ENCODE data around the gene MMP28. TPM values are rescaled to one million over a fixed set of nuclear protein-coding genes. Genes with fewer than 3 reads are reported as not detected.

MMP28 gene
- total RNA-seq, 1 experiment from 2014 or later = 2.4 TPM

- Histone ChIP-seq H3K9me2 (replicated peaks; ENCODE audit: low read length) (no peaks in the 10 kb centered on the region), H3K27ac (ENCODE audit: low read length) (no peak overlapping the region), H3K36me3 (ENCODE audit: low read depth, low read length) (peaks cover 59% of the 10 kb centered on the region), H3K27me3 (ENCODE audit: low read length) (no peaks in the 10 kb centered on the region), H3K4me1 (ENCODE audit: insufficient read depth, low read length) (no peaks in the 10 kb centered on the region), H3K4me2 (ENCODE audit: low read length) (no peak overlapping the region), H3K9ac (ENCODE audit: low read length) (no peak overlapping the region), H3K79me2 (ENCODE audit: low read length) (peaks cover 77% of the 10 kb centered on the region), H3K9me3 (ENCODE audit: low read length) (no peaks in the 10 kb centered on the region), H3K4me3 (ENCODE audit: low read length) (no peak overlapping the region), H4K20me1 (ENCODE audit: low read length) (peaks cover 23% of the 10 kb centered on the region; the same call in 1 of the 2 replicates), H3F3A (ENCODE audit: low read length, unreplicated experiment) (no peaks in the 10 kb centered on the region), H2AFZ (ENCODE audit: low read length) (no peak overlapping the region)
- no peak for ATAC-seq
- no peak for DNase-seq
- intact Hi-C loops (cut with micrococcal nuclease) = no loop called here
- BruUV-seq (replicated peaks) = no TSS peak
- TF ChIP-seq EZH2 (IDR thresholded peaks at IDR 0.05; ENCODE audit: low read length, unreplicated experiment) = no peak
- TF ChIP-seq EZH2phosphoT487 (IDR thresholded peaks at IDR 0.05; ENCODE audit: borderline replicate concordance, low read length) = no peak
- TF ChIP-seq, protein P1, sequence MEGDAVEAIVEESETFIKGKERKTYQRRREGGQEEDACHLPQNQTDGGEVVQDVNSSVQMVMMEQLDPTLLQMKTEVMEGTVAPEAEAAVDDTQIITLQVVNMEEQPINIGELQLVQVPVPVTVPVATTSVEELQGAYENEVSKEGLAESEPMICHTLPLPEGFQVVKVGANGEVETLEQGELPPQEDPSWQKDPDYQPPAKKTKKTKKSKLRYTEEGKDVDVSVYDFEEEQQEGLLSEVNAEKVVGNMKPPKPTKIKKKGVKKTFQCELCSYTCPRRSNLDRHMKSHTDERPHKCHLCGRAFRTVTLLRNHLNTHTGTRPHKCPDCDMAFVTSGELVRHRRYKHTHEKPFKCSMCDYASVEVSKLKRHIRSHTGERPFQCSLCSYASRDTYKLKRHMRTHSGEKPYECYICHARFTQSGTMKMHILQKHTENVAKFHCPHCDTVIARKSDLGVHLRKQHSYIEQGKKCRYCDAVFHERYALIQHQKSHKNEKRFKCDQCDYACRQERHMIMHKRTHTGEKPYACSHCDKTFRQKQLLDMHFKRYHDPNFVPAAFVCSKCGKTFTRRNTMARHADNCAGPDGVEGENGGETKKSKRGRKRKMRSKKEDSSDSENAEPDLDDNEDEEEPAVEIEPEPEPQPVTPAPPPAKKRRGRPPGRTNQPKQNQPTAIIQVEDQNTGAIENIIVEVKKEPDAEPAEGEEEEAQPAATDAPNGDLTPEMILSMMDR (conservative IDR thresholded peaks at IDR 0.05; ENCODE audit: low read depth, low read length) = no peak
- ChIA-PET POLR2A (ENCODE audit: unreplicated experiment) (no interaction called here), CTCF (no interaction called here)
These were observed 24.0 kb upstream of the MMP28 start for GRCh38 chr17:35819455-35819854.

DNA sequence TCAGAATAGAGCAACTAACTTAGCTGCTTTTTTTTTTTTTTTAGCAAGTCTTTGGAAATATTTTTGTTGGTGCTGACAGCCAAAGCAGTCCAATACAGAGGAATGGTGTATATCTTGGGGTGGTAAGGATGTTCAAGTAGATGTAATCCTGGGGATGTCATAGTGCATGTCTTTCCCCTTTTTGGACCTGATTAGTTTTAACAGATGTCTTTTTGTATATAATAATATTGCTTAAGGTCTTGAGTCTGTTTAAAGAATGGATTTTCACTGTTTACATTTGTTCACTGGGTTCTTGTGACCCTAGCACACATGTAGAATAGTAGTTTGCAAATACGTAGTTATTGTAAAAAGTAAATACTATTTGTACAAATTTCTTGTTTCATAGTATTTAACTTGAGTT is 21.8 kb upstream of the MMP28 start:
- Histone ChIP-seq H3K9ac (ENCODE audit: low read length) (no peak overlapping the region), H3K4me2 (ENCODE audit: low read length) (no peak overlapping the region), H3F3A (ENCODE audit: low read length, unreplicated experiment) (no peaks in the 10 kb centered on the region), H4K20me1 (ENCODE audit: low read length) (0 out of 2 replicates have a peak, but pooled peaks cover 17% of the 10 kb centered on the region), H3K9me3 (ENCODE audit: low read length) (no peaks in the 10 kb centered on the region), H3K9me2 (replicated peaks; ENCODE audit: low read length) (no peaks in the 10 kb centered on the region), H3K4me3 (ENCODE audit: low read length) (no peak overlapping the region), H3K27ac (ENCODE audit: low read length) (no peak overlapping the region), H3K27me3 (ENCODE audit: low read length) (no peaks in the 10 kb centered on the region), H3K36me3 (ENCODE audit: low read depth, low read length) (peaks cover 40% of the 10 kb centered on the region), H3K4me1 (ENCODE audit: insufficient read depth, low read length) (no peaks in the 10 kb centered on the region), H3K79me2 (ENCODE audit: low read length) (peaks cover 92% of the 10 kb centered on the region), H2AFZ (ENCODE audit: low read length) (no peak overlapping the region)
- DNase-seq (no peak), ATAC-seq (no peak)
- ChIA-PET POLR2A (ENCODE audit: unreplicated experiment) (interaction anchor here (0.6 kb wide), 1 partner anchor 10 kb away, joined by 9 read pairs; no protein-coding TSS in a partner anchor), CTCF (no interaction called here)
- intact Hi-C loops (cut with micrococcal nuclease) = no loop called here
- TF ChIP-seq, protein P1 (conservative IDR thresholded peaks at IDR 0.05; ENCODE audit: low read depth, low read length) = no peak
- no peak for TF ChIP-seq EZH2phosphoT487 (IDR thresholded peaks at IDR 0.05; ENCODE audit: borderline replicate concordance, low read length)
- TF ChIP-seq EZH2 (IDR thresholded peaks at IDR 0.05; ENCODE audit: low read length, unreplicated experiment) = no peak
- BruUV-seq (replicated peaks) = no TSS peak

DNA sequence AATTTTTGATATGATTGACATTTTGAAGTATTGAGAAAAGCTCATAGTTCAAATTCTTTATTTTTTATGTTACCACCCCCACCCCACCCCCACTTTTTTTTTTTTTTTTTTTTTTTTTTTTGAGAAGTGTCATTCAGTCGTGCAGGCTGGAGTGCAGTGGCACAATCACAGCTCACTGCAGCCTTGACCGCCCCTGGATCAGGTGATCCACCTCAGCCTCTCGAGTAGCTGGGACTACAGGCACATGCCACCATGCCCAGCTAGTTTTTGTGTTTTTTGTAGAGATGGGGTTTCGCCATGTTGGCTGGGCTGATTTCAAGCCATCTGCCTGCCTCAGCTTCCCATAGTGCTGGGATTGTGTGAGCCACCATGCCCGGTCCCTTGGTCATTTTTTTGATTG is 21.3 kb upstream of the MMP28 start:
- TF ChIP-seq EZH2 (IDR thresholded peaks at IDR 0.05; ENCODE audit: low read length, unreplicated experiment) (no peak), EZH2phosphoT487 (IDR thresholded peaks at IDR 0.05; ENCODE audit: borderline replicate concordance, low read length) (no peak)
- TF ChIP-seq, protein P1 (conservative IDR thresholded peaks at IDR 0.05; ENCODE audit: low read depth, low read length) = no peak

More for the DNA sequence above, 21.3 kb upstream of the MMP28 start:
- 0 out of 2 replicates have a peak, but pooled peaks cover 3% of the 10 kb centered on the region for H3K4me1 ChIP-seq (ENCODE audit: insufficient read depth, low read length)
- no peak overlapping the region for H3K27ac ChIP-seq (ENCODE audit: low read length)
- ATAC-seq (no peak), DNase-seq (no peak)
- CTCF ChIA-PET = no interaction called here
- peaks cover 96% of the 10 kb centered on the region for H3K79me2 ChIP-seq (ENCODE audit: low read length)
- H2AFZ ChIP-seq (ENCODE audit: low read length) = no peak overlapping the region
- intact Hi-C loops (cut with micrococcal nuclease) = no loop called here
- no peak overlapping the region for H3K4me2 ChIP-seq (ENCODE audit: low read length)
- H3K4me3 ChIP-seq (ENCODE audit: low read length) = no peak overlapping the region
- H3K9me3 ChIP-seq (ENCODE audit: low read length) = no peaks in the 10 kb centered on the region
- H3K27me3 ChIP-seq (ENCODE audit: low read length) = no peaks in the 10 kb centered on the region
- H3F3A ChIP-seq (ENCODE audit: low read length, unreplicated experiment) = no peaks in the 10 kb centered on the region
- no peak overlapping the region for H3K9ac ChIP-seq (ENCODE audit: low read length)
- BruUV-seq (replicated peaks) = no TSS peak
- H3K9me2 ChIP-seq (replicated peaks; ENCODE audit: low read length) = no peaks in the 10 kb centered on the region
- peaks cover 42% of the 10 kb centered on the region for H3K36me3 ChIP-seq (ENCODE audit: low read depth, low read length)
- peaks cover 20% of the 10 kb centered on the region; the same call in 1 of the 2 replicates for H4K20me1 ChIP-seq (ENCODE audit: low read length)
- POLR2A ChIA-PET (ENCODE audit: unreplicated experiment) = no interaction called here

Data from PC-3 (cell line).